HG03565 (cell line): ENCODE results near the gene ERC1.

Experiments used
- ATAC-seq: cut with Tn5 transposase; IDR thresholded peaks from one replicate; pipeline ENCODE4 v1.9.1; 2021; ENCODE audit warnings: mild to moderate bottlenecking, moderate library complexity; ENCODE audit not compliant: unreplicated experiment

Gene ERC1

DNA sequence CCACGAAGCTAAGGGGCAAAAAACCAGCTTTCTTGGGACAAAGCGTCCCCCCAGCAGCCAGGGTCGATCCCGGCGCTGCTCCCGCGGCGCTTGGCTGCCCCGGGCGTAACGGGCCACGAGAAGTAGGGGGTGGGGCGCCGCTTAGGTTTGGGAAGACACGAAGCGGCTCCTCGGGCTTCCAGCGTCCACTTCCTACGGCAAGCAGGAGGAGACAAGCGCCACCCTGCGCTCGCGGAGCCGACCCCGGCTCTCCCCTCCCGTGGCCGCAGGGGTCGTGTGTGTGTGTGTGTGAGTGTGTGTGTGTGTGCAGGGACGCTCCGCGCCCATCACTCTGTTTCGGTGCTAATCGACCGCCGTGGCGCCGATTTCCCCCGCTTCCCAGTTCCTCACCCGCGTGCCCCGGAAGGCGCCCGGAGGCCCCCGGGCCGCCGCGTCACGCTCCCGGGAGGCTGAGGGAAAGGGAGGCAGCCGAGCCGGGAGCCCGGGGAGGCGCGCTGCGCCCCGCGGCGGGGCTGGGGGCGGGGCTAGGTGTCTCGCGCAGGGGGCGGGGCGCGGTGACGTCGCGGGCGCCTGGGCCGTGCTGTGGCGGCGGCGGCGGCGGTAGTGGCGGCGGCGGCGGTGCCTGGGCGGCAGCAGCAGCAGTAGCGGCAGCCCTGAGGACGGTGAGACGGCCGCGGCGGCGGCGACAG is at the start of gene ERC1:
ERC1 (plus strand) TSS at position 563 of the 689 bp plus-strand sequence. CDS start 36,681 bp downstream, outside the sequence.
- ATAC-seq, result peak; percentile 56

DNA sequence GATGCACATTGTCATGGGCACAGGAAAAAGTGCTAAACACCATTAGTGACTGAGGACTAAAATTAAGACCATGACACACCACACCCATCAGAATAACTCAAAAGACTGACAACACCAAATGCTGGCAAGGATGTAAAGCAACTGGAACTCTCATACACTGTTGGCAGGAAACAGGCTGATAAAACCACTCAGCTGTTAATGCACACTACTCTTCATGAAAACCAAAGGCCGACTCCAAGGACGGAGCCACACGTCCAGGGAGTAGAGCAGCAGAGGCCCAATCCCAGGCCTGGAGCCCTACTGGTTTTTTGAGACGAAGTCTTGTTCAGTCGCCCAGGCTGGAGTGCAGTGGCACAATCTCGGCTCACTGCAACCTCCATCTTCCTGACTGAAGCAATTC is 48.0 kb upstream of the ERC1 start:
- ATAC-seq, result no peak

- ATAC-seq, result no peak
Measured at GRCh38 chr12:944211-944610, 46.8 kb upstream of the ERC1 start.

- no peak for ATAC-seq
Measured at GRCh38 chr12:946212-946611, 44.8 kb upstream of the ERC1 start.

- ATAC-seq, result no peak
Measured at GRCh38 chr12:946631-947030, 44.4 kb upstream of the ERC1 start.

DNA sequence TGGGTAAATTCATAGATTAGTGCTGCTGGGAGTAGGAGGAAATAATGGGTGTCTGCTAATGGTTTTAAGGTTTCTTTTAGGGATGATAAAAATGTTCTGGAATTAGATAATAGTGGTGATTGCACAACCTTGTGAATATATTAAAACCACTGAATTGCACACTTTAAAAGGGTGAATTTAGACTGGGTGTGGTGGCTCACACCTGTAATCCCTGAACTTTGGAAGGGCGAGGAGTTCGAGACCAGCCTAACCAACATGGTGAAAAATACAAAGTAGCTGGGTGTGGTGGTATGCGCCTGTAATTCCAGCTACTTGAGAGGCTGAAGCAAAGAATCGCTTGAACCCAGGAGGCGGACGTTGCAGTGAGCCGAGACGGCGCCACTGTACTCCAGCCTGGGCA is 42.8 kb upstream of the ERC1 start:
- no peak for ATAC-seq

- ATAC-seq, result peak; percentile 69
Measured at GRCh38 chr12:949453-950191, 41.4 kb upstream of the ERC1 start, which contains the start of gene RAD52. Gene RAD52 (minus strand): TSS chr12:949694. CDS start chr12:933058, 16,636 bp downstream.

DNA sequence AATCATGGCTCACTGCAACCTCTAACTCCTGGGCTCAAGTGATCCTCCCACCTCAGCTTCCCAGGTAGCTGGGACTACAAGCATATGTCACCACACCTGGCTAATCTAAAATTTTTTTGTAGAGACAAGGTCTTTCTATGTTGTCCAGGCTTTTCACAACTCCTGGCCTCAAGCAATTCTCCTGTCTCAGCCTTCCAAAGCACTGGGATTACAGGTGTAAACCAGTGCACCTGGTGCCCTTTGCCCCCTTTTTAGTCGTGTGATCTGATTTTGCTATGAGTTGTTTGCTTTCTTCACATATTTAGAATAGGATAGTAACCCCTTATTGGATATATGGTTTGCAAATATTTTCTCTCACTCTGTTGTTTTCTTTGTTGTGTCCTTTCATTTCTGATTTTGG is 39.8 kb upstream of the ERC1 start:
- no peak for ATAC-seq

DNA sequence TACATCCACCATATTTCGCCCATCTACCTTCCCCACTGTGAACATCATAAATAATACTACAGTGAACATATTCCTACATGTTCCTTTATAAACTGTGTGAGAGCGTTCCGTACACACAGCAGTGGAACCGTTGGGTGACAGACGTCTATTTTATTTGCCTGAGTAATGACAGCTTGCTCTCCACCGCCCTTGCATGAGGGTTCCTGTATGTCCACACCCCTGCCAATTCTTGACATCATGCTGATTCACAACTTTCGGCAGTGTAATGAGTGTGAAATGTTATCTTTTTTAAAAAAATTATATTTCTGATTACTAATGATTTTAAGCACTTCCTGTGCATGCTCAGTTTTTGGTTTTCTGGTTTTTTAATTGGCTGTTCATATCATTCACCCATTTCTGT is 37.2 kb upstream of the ERC1 start:
- no peak for ATAC-seq

- ATAC-seq, result no peak
Measured at GRCh38 chr12:954741-955140, 36.3 kb upstream of the ERC1 start.

- no peak for ATAC-seq
Measured at GRCh38 chr12:955939-956338, 35.1 kb upstream of the ERC1 start.

- ATAC-seq, result peak; percentile 75
Measured at GRCh38 chr12:958588-959123, 32.4 kb upstream of the ERC1 start.

- no peak for ATAC-seq
Measured at GRCh38 chr12:966724-967123, 24.3 kb upstream of the ERC1 start.

DNA sequence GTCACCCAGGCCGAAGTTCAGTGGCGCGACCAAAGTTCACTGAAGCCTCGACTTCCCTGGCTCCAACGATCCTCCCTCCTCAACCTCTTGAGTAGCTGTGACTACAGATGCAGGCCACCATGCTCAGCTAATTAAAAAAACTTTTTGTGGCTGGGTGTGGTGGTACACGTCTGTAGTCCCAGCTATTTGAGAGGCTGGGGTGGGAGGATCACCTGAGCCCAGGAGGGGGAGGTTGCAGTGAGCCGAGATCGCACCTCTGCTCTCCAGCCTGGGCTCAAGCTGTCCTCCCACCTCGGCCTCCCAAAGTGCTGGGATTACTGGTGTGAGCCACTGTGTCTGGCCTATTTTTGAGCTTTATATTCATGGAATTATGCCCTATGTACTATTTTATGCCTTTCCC is 23.4 kb upstream of the ERC1 start:
- no peak for ATAC-seq

GRCh38 chr12:968545-968944 is 22.5 kb upstream of the ERC1 start:
- no peak for ATAC-seq

DNA sequence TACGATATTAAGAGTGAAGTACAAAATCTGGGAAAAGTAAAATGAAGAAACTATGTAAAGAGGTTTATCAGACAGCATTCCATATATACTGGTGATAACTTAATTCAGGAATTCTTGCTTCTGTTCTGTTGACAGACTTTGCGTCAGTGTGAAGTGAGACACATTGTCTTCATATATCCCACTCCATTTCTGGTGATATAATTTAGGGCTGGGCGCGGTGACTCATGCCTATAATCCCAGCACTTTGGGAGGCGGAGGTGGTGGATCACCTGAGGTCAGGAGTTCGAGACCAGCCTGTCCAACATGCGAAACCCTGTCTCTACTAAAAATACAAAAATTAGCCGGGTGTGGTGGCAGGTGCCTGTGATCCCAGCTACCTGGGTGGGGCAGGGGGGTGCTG is 21.2 kb upstream of the ERC1 start:
- no peak for ATAC-seq

DNA sequence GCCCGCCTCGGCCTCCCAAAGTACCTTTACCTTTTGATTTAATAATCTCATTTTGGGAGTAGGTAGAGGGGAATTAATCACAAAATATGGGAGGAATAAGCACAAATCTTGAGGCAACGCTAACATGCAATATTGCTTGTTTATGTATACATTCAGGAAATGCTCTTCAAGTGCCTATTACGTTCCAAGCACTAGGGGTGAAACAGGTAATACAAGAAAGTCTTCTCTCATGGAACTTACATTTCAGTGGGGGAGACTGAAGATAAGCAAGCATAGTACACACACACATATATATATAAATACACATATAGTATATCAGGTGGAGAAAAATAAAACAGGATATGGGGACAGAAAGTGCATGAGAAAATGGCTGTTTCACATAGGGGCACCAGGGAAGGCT is 19.0 kb upstream of the ERC1 start:
- ATAC-seq, result no peak

- no peak for ATAC-seq
Measured at GRCh38 chr12:974271-974862, 16.7 kb upstream of the ERC1 start.

- ATAC-seq, result no peak
Measured at GRCh38 chr12:976644-977043, 14.4 kb upstream of the ERC1 start.

- no peak for ATAC-seq
Measured at GRCh38 chr12:977156-977555, 13.9 kb upstream of the ERC1 start.

DNA sequence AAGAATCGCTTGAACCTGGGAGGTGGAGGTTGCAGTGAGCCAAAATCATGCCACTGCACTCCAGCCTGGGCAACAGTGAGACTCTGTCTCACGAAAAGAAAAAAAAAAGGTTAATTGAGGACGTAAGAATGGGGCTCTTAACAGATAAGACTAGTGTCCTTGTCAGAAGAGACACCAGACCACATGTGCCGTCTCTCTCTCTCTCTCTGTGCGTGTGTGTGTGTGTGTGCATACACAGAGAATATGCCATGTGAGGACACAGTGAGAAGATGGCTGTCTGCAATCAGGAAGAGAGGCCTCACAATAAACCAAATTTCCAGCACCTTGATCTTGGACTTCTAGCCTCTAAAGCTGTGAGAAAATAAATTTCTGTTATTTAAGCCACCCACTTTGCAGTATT is 11.7 kb upstream of the ERC1 start:
- ATAC-seq, result no peak
